Sigmoid colon (tissue), 4 donors: ENCODE data around the gene TRABD2B.

ENCODE experiments used
- CTCF ChIP-seq, 4 experiments: fragments of 450-650 bp in 3 of 4; fragments of 200-600 bp in 1 of 4; IDR thresholded peaks; one replicate each; pipeline ENCODE4 v1.5.1; 2016 to 2019; ENCODE audit warnings: antibody characterized with exemption in 4 of 4, mild to moderate bottlenecking in 3 of 4, moderate library complexity in 2 of 4
- EP300 ChIP-seq, 4 donors: sonication (generic); formaldehyde crosslinking; IDR thresholded peaks; one replicate each; pipeline ENCODE4 v1.6.1; 2017; ENCODE audit warnings: antibody characterized with exemption in 4 of 4

- TF ChIP-seq CTCF (IDR thresholded peaks at IDR 0.05), result no peak
- TF ChIP-seq EP300 (IDR thresholded peaks at IDR 0.05), result no peak
Measured at GRCh38 chr1:48043622-48044021, 46.4 kb upstream of the TRABD2B start.
